GM20000 (cell line): ENCODE results near the gene MORN3.

ENCODE experiments used
- DNase-seq: peaks from one replicate; pipeline ENCODE4 v3.0.0; 2012; ENCODE audit warnings: low spot score
- CTCF ChIP-seq: IDR thresholded peaks from 2 replicates; pipeline ENCODE4 v1.5.1; 2012; ENCODE audit warnings: mild to moderate bottlenecking, control low read depth; ENCODE audit errors: extremely low read depth, missing control alignments

The MORN3 gene

GRCh38 chr12:121630791-121631355 is 38.6 kb downstream of the MORN3 start:
- DNase-seq = no peak
- TF ChIP-seq CTCF = no peak

GRCh38 chr12:121628536-121628935 is 40.9 kb downstream of the MORN3 start:
- DNase-seq = peak; percentile 47
- no peak for TF ChIP-seq CTCF

GRCh38 chr12:121628037-121628436 is 41.4 kb downstream of the MORN3 start:
- peak; percentile 47 for DNase-seq
- no peak for TF ChIP-seq CTCF

GRCh38 chr12:121626853-121627640 is 42.4 kb downstream of the MORN3 start:
- TF ChIP-seq CTCF = peak; percentile 9
- peak; percentile 83 for DNase-seq

GRCh38 chr12:121626087-121626852 is 43.2 kb downstream of the MORN3 start, which contains the start of gene ORAI1:
TSS of gene ORAI1 (plus strand) at chr12:121626530.
- peak; percentile 98 for DNase-seq
- no peak for TF ChIP-seq CTCF

GRCh38 chr12:121620333-121620891 is 49.0 kb downstream of the MORN3 start:
- TF ChIP-seq CTCF = no peak

GRCh38 chr12:121618659-121619233 is 50.7 kb downstream of the MORN3 start:
- TF ChIP-seq CTCF = no peak

More at GRCh38 chr12:121620333-121620891, 49.0 kb downstream of the MORN3 start:
- no peak for DNase-seq

More at GRCh38 chr12:121618659-121619233, 50.7 kb downstream of the MORN3 start:
- DNase-seq = no peak
